ENCODE data around the gene ENOSF1.

Gene ENOSF1

DNA sequence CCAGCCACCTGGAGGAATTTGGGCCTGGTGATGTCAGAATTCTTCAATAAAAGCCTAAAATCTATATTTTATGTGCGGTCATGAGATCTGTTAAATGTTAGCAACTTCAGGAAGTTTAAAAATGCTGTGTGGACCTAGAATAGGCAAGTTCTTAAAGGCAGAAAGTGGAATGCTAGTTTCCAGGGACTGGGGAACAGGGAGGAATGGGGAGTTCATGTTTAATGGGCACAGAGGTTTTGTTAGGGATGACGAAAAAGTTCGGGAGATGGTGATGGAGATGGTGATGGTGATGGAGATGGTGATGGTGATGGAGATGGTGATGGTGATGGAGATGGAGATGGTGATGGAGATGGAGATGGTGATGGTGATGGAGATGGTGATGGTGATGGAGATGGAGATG, 45.8 kb downstream of the ENOSF1 start:
- TF ChIP-seq CTCF (IDR thresholded peaks at IDR 0.05; ENCODE audit: insufficient read depth, low read length, poor library complexity, severe bottlenecking): no peak
- no peak for DNase-seq (ENCODE audit: extremely low read depth, insufficient read length)
- Histone ChIP-seq H3K36me3 (ENCODE audit: control insufficient read depth, insufficient read depth, low read length) (peaks cover 18% of the 10 kb centered on the region), H3K4me3 (replicated peaks; ENCODE audit: low read depth, low read length) (no peak overlapping the region), H3K27me3 (replicated peaks; ENCODE audit: control insufficient read depth, insufficient read depth, low read length) (no peaks in the 10 kb centered on the region)

DNA sequence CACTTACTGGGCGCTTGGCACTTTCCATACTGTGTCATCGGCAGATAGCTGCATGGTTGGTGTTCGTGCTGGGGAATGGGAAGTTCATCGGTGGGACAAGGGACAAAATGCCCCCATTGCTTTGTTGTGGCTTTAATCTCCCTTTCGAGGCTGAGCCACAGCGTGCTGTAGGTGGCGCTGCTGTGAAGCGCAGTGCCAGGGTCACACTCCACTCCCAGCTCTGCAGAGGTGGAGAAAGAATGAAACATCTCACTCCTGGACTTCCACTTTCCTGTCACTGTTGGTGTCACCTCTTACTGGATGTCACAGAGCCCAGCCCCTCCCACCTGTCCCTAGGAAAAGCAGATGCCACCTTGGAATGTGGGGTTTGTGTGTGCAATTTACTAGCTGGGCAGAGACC, 46.3 kb downstream of the ENOSF1 start:
- Histone ChIP-seq H3K27me3 (replicated peaks; ENCODE audit: control insufficient read depth, insufficient read depth, low read length) (no peaks in the 10 kb centered on the region), H3K4me3 (replicated peaks; ENCODE audit: low read depth, low read length) (no peak overlapping the region), H3K36me3 (ENCODE audit: control insufficient read depth, insufficient read depth, low read length) (peaks cover 14% of the 10 kb centered on the region)
- no peak for DNase-seq (ENCODE audit: extremely low read depth, insufficient read length)
- TF ChIP-seq CTCF (IDR thresholded peaks at IDR 0.05; ENCODE audit: insufficient read depth, low read length, poor library complexity, severe bottlenecking): peak; percentile 22

DNA sequence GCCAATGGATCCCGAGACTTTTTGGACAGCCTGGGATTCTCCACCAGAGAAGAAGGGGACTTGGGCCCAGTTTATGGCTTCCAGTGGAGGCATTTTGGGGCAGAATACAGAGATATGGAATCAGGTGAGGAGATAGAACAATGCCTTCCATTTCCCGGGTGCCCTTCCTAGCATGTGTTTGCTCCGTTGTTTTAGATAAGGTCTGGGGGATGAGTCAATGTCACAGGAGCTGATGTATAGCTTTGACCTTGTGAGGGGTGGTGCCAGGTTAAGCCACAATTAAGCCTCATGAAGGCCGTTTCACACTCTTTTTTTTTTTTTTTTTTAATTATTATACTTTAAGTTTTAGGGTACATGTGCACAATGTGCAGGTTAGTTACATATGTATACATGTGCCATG, 50.2 kb downstream of the ENOSF1 start:
- DNase-seq (ENCODE audit: extremely low read depth, insufficient read length): no peak
- Histone ChIP-seq H3K36me3 (ENCODE audit: control insufficient read depth, insufficient read depth, low read length) (peaks cover 16% of the 10 kb centered on the region), H3K27me3 (replicated peaks; ENCODE audit: control insufficient read depth, insufficient read depth, low read length) (no peaks in the 10 kb centered on the region), H3K4me3 (replicated peaks; ENCODE audit: low read depth, low read length) (no peak overlapping the region)
- TF ChIP-seq CTCF (IDR thresholded peaks at IDR 0.05; ENCODE audit: insufficient read depth, low read length, poor library complexity, severe bottlenecking): no peak

- peaks cover 12% of the 10 kb centered on the region for H3K36me3 ChIP-seq (ENCODE audit: control insufficient read depth, insufficient read depth, low read length)
- no peaks in the 10 kb centered on the region for H3K27me3 ChIP-seq (replicated peaks; ENCODE audit: control insufficient read depth, insufficient read depth, low read length)
- DNase-seq (ENCODE audit: extremely low read depth, insufficient read length): no peak
- peak overlapping the region; percentile 90 for H3K4me3 ChIP-seq (replicated peaks; ENCODE audit: low read depth, low read length)
- no peak for TF ChIP-seq CTCF (IDR thresholded peaks at IDR 0.05; ENCODE audit: insufficient read depth, low read length, poor library complexity, severe bottlenecking)
Measured at GRCh38 chr18:659597-659996, 52.8 kb downstream of the ENOSF1 start.

DNA sequence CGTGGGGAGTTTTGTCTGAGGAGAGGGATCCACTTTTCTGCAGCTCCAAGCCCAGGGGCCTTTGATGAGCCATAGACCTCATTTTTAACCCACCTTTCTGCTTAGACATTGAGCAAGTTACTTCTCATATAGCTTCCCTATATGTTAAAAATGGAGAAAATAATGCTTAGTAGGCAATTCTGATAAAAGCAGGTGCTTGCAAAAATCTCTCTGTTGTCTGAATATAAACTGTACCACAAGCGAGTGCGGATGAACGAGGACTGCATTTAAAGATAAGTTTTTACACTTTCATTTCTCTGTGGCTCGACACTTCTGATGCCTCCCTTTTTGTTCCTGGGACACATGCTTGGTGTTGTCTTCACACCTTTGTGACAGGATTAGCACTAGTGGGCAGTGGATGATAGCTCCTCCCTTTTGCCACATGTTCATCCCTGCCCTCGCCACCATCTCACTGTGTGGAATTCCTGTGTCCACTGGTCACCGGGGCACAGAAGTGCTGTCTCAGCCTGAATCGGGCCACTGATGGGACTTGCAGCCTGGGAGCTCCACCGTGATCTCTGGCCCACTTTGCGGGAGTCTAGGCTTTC, 53.4 kb downstream of the ENOSF1 start:
- TF ChIP-seq CTCF (IDR thresholded peaks at IDR 0.05; ENCODE audit: insufficient read depth, low read length, poor library complexity, severe bottlenecking): no peak
- DNase-seq (ENCODE audit: extremely low read depth, insufficient read length): no peak
- H3K36me3 ChIP-seq (ENCODE audit: control insufficient read depth, insufficient read depth, low read length): peaks cover 12% of the 10 kb centered on the region

More for the DNA sequence above, 53.4 kb downstream of the ENOSF1 start:
- Histone ChIP-seq H3K4me3 (replicated peaks; ENCODE audit: low read depth, low read length) (peak overlapping the region; percentile 90), H3K27me3 (replicated peaks; ENCODE audit: control insufficient read depth, insufficient read depth, low read length) (no peaks in the 10 kb centered on the region)

Measured in GM06990 (cell line).